Measurements from ENCODE around the gene PTPRM. TPM values are rescaled to one million over a fixed set of nuclear protein-coding genes. Genes with fewer than 3 reads are reported as not detected.

Gene PTPRM
- total RNA-seq, 4 donors from 2014 or later: 62.7 to 94.0 (median 76.0) TPM

DNA sequence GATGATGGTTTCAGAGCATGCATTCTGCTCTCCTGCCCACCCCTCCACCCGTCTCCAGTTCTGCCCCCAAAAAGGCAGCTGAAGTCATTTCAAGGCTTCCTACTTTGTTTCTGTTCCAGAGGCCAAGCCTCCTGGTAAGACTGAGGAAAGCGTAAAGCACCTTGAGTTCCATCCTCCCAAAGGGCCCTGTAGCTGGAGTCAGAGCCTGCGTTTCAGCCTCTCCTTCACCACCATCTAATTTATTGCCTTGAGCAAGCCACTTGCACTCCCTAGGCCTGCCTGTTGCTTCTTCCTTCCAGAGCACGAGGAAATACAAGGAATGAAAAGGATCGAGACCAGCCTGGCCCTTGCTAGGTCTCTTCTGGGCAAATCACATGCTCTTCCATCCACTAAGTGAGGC, 797.9 kb downstream of the PTPRM start:
- intact Hi-C loops (cut with DNase I): no loop called here
- Histone ChIP-seq H3K4me1 (peaks cover 11 to 21% (median 12%) of the 10 kb centered on the region in 4 donors), H3K9me3 (no peaks in the 10 kb centered on the region), H3K36me3 (peaks cover 0 to 5% (median 0%) of the 10 kb centered on the region in 4 donors), H3K27ac (replicated peaks in 1 of 4) (no peak overlapping the region), H3K4me3 (no peak overlapping the region), H3K27me3 (no peaks in the 10 kb centered on the region)
- TF ChIP-seq EP300 (IDR thresholded peaks at IDR 0.05) (no peak), POLR2AphosphoS5 (IDR thresholded peaks at IDR 0.05) (no peak), POLR2A (IDR thresholded peaks at IDR 0.05; ENCODE audit: low read depth) (no peak)
- TF ChIP-seq, protein P1, sequence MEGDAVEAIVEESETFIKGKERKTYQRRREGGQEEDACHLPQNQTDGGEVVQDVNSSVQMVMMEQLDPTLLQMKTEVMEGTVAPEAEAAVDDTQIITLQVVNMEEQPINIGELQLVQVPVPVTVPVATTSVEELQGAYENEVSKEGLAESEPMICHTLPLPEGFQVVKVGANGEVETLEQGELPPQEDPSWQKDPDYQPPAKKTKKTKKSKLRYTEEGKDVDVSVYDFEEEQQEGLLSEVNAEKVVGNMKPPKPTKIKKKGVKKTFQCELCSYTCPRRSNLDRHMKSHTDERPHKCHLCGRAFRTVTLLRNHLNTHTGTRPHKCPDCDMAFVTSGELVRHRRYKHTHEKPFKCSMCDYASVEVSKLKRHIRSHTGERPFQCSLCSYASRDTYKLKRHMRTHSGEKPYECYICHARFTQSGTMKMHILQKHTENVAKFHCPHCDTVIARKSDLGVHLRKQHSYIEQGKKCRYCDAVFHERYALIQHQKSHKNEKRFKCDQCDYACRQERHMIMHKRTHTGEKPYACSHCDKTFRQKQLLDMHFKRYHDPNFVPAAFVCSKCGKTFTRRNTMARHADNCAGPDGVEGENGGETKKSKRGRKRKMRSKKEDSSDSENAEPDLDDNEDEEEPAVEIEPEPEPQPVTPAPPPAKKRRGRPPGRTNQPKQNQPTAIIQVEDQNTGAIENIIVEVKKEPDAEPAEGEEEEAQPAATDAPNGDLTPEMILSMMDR (IDR thresholded peaks at IDR 0.05): no peak
- 83% methylated on average over 5 of the region's 5 CpGs for WGBS
- no peak for DNase-seq (ENCODE audit: extremely low spot score)

DNA sequence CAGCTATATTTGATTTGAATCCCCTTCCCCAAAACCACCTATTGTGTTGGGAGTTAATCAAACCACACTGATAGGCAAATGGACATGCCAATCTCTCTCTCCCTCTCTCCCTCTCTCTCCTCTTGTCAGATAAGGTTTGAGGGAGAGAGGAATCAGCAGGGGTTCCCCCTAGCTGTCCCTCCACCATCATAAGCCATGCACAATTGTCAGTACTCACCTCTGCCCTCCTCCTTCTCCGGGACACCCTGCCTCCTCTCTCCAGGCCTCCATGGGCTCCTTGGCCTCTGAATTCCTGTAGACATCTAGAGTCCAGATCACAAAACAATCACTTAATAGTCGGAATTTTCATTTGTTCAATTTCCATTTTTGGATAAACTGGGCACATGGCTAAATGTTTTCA, 798.4 kb downstream of the PTPRM start:
- Histone ChIP-seq H3K36me3 (peaks cover 0 to 5% (median 0%) of the 10 kb centered on the region in 4 donors), H3K4me1 (peaks cover 11 to 21% (median 12%) of the 10 kb centered on the region in 4 donors), H3K4me3 (no peak overlapping the region), H3K9me3 (no peaks in the 10 kb centered on the region), H3K27me3 (no peaks in the 10 kb centered on the region), H3K27ac (replicated peaks in 1 of 4) (no peak overlapping the region)
- DNase-seq (ENCODE audit: extremely low spot score): no peak
- intact Hi-C loops (cut with DNase I): no loop called here
- TF ChIP-seq EP300 (IDR thresholded peaks at IDR 0.05) (no peak), POLR2A (IDR thresholded peaks at IDR 0.05; ENCODE audit: low read depth) (no peak), POLR2AphosphoS5 (IDR thresholded peaks at IDR 0.05) (no peak)
- TF ChIP-seq, protein P1 (IDR thresholded peaks at IDR 0.05): no peak
- WGBS: 100% methylated on average over 2 of the region's 2 CpGs

DNA sequence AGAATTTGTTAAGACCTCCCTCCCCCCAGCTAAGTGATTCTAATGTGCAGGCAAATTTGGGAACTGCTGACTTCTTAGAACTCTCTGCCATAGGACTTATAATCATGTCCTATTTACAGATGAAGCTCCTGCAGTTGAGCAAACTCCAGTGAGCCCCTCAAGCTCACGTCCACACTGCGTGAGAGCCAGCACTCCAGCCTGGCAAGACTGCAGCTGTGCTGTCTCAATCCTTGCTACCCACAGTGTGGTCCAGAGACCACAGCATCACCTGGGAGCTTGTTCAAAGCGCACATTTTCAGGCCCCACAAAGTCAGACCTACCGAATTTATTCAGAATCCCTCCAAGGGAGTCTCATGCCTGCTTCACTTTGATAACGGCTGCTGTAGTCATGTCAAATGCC, 799.0 kb downstream of the PTPRM start:
- no peaks in the 10 kb centered on the region for H3K9me3 ChIP-seq
- H3K4me3 ChIP-seq: no peak overlapping the region
- intact Hi-C loops (cut with DNase I): no loop called here
- no peak for DNase-seq (ENCODE audit: extremely low spot score)
- no peak overlapping the region for H3K27ac ChIP-seq (replicated peaks in 1 of 4)
- peaks cover 0 to 7% (median 0%) of the 10 kb centered on the region in 4 donors for H3K36me3 ChIP-seq
- TF ChIP-seq EP300 (IDR thresholded peaks at IDR 0.05) (no peak), POLR2A (IDR thresholded peaks at IDR 0.05; ENCODE audit: low read depth) (no peak), POLR2AphosphoS5 (IDR thresholded peaks at IDR 0.05) (no peak)
- TF ChIP-seq, protein P1 (IDR thresholded peaks at IDR 0.05): no peak
- H3K27me3 ChIP-seq: no peaks in the 10 kb centered on the region
- 95% methylated on average over 5 of the region's 5 CpGs for WGBS
- peaks cover 11 to 21% (median 12%) of the 10 kb centered on the region in 4 donors for H3K4me1 ChIP-seq

DNA sequence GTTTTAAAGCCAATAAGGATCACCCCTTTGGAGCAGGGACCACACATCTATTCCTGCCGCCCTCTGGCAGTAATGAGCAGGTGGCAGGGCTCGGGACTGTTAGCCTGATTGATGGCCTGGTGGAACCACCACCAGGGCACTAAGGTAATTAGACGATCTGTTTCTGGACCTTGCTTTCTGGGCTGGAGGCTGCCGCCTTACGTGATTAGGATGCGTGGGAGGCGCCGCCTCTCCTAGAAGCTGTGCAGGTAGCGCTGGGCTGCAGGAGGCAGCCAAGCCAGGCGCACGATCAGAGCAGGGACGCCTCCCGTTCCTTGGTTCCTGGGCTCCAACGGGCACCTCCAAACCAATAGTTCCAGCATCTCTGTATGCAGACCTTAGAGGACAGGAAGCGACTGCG, 799.5 kb downstream of the PTPRM start:
- H3K27ac ChIP-seq (replicated peaks in 1 of 4): no peak overlapping the region
- no peak for DNase-seq (ENCODE audit: extremely low spot score)
- no peaks in the 10 kb centered on the region for H3K9me3 ChIP-seq
- 81% methylated on average over 16 of the region's 16 CpGs for WGBS
- intact Hi-C loops (cut with DNase I): no loop called here
- H3K4me1 ChIP-seq: peaks cover 11 to 21% (median 12%) of the 10 kb centered on the region in 4 donors
- TF ChIP-seq POLR2AphosphoS5 (IDR thresholded peaks at IDR 0.05) (no peak), POLR2A (IDR thresholded peaks at IDR 0.05; ENCODE audit: low read depth) (no peak), EP300 (IDR thresholded peaks at IDR 0.05) (no peak)
- TF ChIP-seq, protein P1 (IDR thresholded peaks at IDR 0.05): no peak
- H3K36me3 ChIP-seq: peaks cover 0 to 13% (median 4%) of the 10 kb centered on the region in 4 donors
- H3K4me3 ChIP-seq: peak overlapping the region in 2 of 4 donors; percentile 41 to 43
- no peaks in the 10 kb centered on the region for H3K27me3 ChIP-seq

All from esophagus muscularis mucosa (tissue), 4 donors.